H9 (cell line): Measurements from ENCODE around the gene CHM. TPM values are rescaled to one million over a fixed set of nuclear protein-coding genes. Genes with fewer than 3 reads are reported as not detected.
"Not testable (repeated sequence)": the region's sequence is repeated elsewhere in the genome, so short reads cannot be mapped to it uniquely, and the experiment has no call there.

Experiments used
- DNase-seq: peaks from one replicate; pipeline ENCODE4 v3.0.0-alpha.2; 2017
- H2AFZ ChIP-seq: one replicate; pipeline ENCODE4 v1.6.1; 2013; ENCODE audit warnings: mild to moderate bottlenecking, low read length, control low read depth, moderate library complexity
- H2AK5ac ChIP-seq: 2 replicates; pipeline ENCODE4 v1.6.1; 2013; ENCODE audit warnings: low read length, control low read depth, mixed read lengths; ENCODE audit not compliant: insufficient read length
- H2BK120ac ChIP-seq: one replicate; pipeline ENCODE4 v1.6.1; 2013; ENCODE audit warnings: low read depth, mild to moderate bottlenecking, low read length, control low read depth, inconsistent platforms; ENCODE audit not compliant: poor library complexity, severe bottlenecking
- H2BK12ac ChIP-seq: 2 replicates; pipeline ENCODE4 v1.6.1; 2013; ENCODE audit warnings: low read length, control low read depth, mixed read lengths, low read depth; ENCODE audit not compliant: insufficient read length
- H2BK15ac ChIP-seq: 2 replicates; pipeline ENCODE4 v1.6.1; 2013; ENCODE audit warnings: low read depth, low read length, control low read depth
- H2BK20ac ChIP-seq: one replicate; pipeline ENCODE4 v1.6.1; 2013; ENCODE audit warnings: low read depth, mild to moderate bottlenecking, low read length, control low read depth, inconsistent platforms; ENCODE audit not compliant: poor library complexity, severe bottlenecking
- H2BK5ac ChIP-seq: 2 replicates; pipeline ENCODE4 v1.6.1; 2013; ENCODE audit warnings: low read length, control low read depth, mixed read lengths; ENCODE audit not compliant: insufficient read length
- H3K14ac ChIP-seq: 2 replicates; pipeline ENCODE4 v1.6.1; 2013; ENCODE audit warnings: low read length, control low read depth; ENCODE audit not compliant: insufficient read depth
- H3K18ac ChIP-seq: 2 replicates; pipeline ENCODE4 v1.6.1; 2013; ENCODE audit warnings: low read depth, mild to moderate bottlenecking, mixed read lengths, low read length, control low read depth; ENCODE audit not compliant: insufficient read length
- H3K23ac ChIP-seq: 2 replicates; pipeline ENCODE4 v1.6.1; 2013; ENCODE audit warnings: low read length, control low read depth, mixed read lengths, low read depth; ENCODE audit not compliant: insufficient read length
- H3K23me2 ChIP-seq: 2 replicates; pipeline ENCODE4 v1.6.1; 2013; ENCODE audit warnings: low read depth, mild to moderate bottlenecking, mixed read lengths, low read length, control low read depth; ENCODE audit not compliant: insufficient read length, poor library complexity, severe bottlenecking
- H3K27ac ChIP-seq: 2 replicates; pipeline ENCODE4 v1.5.1; 2013; ENCODE audit warnings: low read length, control low read depth, mixed read lengths, low read depth; ENCODE audit not compliant: insufficient read length
- H3K27me3 ChIP-seq: 2 replicates; pipeline ENCODE4 v1.6.1; 2013; ENCODE audit warnings: low read length, control low read depth, inconsistent platforms; ENCODE audit not compliant: insufficient read depth
- H3K4ac ChIP-seq: 2 replicates; pipeline ENCODE4 v1.6.1; 2013; ENCODE audit warnings: low read depth, mild to moderate bottlenecking, control low read depth, inconsistent platforms, low read length, moderate library complexity
- H3K4me1 ChIP-seq: 2 replicates; pipeline ENCODE4 v1.6.1; 2013; ENCODE audit warnings: low read length, control low read depth, inconsistent platforms; ENCODE audit not compliant: insufficient read depth
- H3K4me2 ChIP-seq: 2 replicates; pipeline ENCODE4 v1.6.1; 2013; ENCODE audit warnings: low read length, control low read depth, mixed read lengths; ENCODE audit not compliant: insufficient read length, insufficient read depth
- H3K56ac ChIP-seq: 2 replicates; pipeline ENCODE4 v1.6.1; 2013; ENCODE audit warnings: low read depth, mild to moderate bottlenecking, mixed read lengths, low read length, control low read depth; ENCODE audit not compliant: insufficient read length
- H3K79me1 ChIP-seq: 2 replicates; pipeline ENCODE4 v1.6.1; 2013; ENCODE audit warnings: low read depth, mild to moderate bottlenecking, moderate library complexity, low read length, control low read depth, inconsistent platforms; ENCODE audit not compliant: insufficient read depth, poor library complexity, severe bottlenecking
- H3K79me2 ChIP-seq: 2 replicates; pipeline ENCODE4 v1.6.1; 2013; ENCODE audit warnings: low read length, control low read depth, inconsistent platforms; ENCODE audit not compliant: insufficient read depth
- H3K9ac ChIP-seq: 2 replicates; pipeline ENCODE4 v1.6.1; 2013; ENCODE audit warnings: low read length, control low read depth, mixed read lengths; ENCODE audit not compliant: insufficient read length; ENCODE audit errors: extremely low read depth
- H3K9me3 ChIP-seq: one replicate; pipeline ENCODE4 v1.6.1; 2013; ENCODE audit warnings: low read depth, low read length, inconsistent platforms; ENCODE audit not compliant: control insufficient read depth
- H3T11ph ChIP-seq: one replicate; pipeline ENCODE4 v1.6.1; 2013; ENCODE audit warnings: mild to moderate bottlenecking, low read length, control low read depth, inconsistent platforms
- H4K20me1 ChIP-seq: one replicate; pipeline ENCODE4 v1.6.1; 2013; ENCODE audit not compliant: control insufficient read depth, insufficient read length, insufficient read depth
- H4K5ac ChIP-seq: 2 replicates; pipeline ENCODE4 v1.6.1; 2013; ENCODE audit warnings: low read depth, mild to moderate bottlenecking, mixed read lengths, low read length, control low read depth; ENCODE audit not compliant: insufficient read length
- H4K8ac ChIP-seq: replicated peaks from 2 replicates; pipeline ENCODE4 v1.6.1; 2013; ENCODE audit warnings: low read length, control low read depth, mixed read lengths, low read depth; ENCODE audit not compliant: insufficient read length
- H4K91ac ChIP-seq: 2 replicates; pipeline ENCODE4 v1.6.1; 2013; ENCODE audit warnings: low read depth, mild to moderate bottlenecking, moderate library complexity, mixed read lengths, low read length, control low read depth; ENCODE audit not compliant: insufficient read length
- H3K27ac Mint-ChIP-seq, 3 experiments: 2 replicates in 2 of 3; 3 replicates in 1 of 3; pipeline ENCODE4 v1.8.0; 2020 to 2021; ENCODE audit warnings: mixed read lengths in 3 of 3, mild to moderate bottlenecking in 1 of 3, moderate library complexity in 1 of 3
- H3K27me3 Mint-ChIP-seq: 2 replicates; pipeline ENCODE4 v1.8.0; 2021; ENCODE audit warnings: low read depth, mild to moderate bottlenecking, moderate library complexity, mixed read lengths
- H3K36me3 Mint-ChIP-seq, 3 experiments: 2 replicates in 2 of 3; 3 replicates in 1 of 3; pipeline ENCODE4 v1.8.0; 2020 to 2021; ENCODE audit warnings: low read depth in 3 of 3, mixed read lengths in 3 of 3; ENCODE audit not compliant: insufficient read depth in 1 of 3
- H3K4me1 Mint-ChIP-seq, 2 experiments: 2 replicates each; pipeline ENCODE4 v1.8.0; 2020; ENCODE audit warnings: mixed read lengths in 2 of 2
- H3K4me3 Mint-ChIP-seq, 2 experiments: 2 replicates in 1 of 2; 3 replicates in 1 of 2; pipeline ENCODE4 v1.8.0; 2020 to 2021; ENCODE audit warnings: mild to moderate bottlenecking in 2 of 2, mixed read lengths in 2 of 2, moderate library complexity in 1 of 2
- H3K9me3 Mint-ChIP-seq, 2 experiments: 2 replicates in 1 of 2; 3 replicates in 1 of 2; pipeline ENCODE4 v1.8.0; 2020; ENCODE audit warnings: mild to moderate bottlenecking in 2 of 2, mixed read lengths in 2 of 2, moderate library complexity in 1 of 2
- WGBS: extraction: QIAGEN DNeasy Blood & Tissue Kit; methylation state at CpG from one replicate; pipeline ENCODE4 v1.1.7; 2013; ENCODE audit warnings: missing lambda C conversion rate, low lambda C conversion rate, mixed read lengths; ENCODE audit not compliant: insufficient read length; ENCODE audit errors: extremely low coverage; 5-methylcytosine and 5-hydroxymethylcytosine counted together
- total RNA-seq: library from RNA; stranded (reverse); gene quantifications from 2 replicates; pipeline ENCODE4 v1.2.1, GENCODE V29; 2021

The CHM gene
- total RNA-seq, 1 experiment from 2014 or later = 28.4 TPM

DNA sequence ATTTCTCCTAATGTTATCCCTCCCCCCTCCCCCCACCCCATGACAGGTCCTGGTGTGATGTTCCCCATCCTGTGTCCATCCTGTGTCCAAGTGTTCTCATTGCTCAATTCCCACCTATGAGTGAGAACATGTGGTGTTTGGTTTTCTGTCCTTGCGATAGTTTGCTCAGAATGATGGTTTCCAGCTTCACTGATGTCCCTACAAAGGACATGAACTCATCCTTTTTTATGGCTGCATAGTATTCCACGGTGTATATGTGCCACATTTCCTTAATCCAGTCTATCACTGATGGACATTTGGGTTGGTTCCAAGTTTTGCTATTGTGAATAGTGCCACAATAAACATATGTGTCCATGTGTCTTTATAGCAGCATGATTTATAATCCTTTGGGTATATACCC, 113.0 kb downstream of the CHM start:
- not testable (repeated sequence) for H4K5ac ChIP-seq, H2BK120ac ChIP-seq, H3K56ac ChIP-seq, H3K79me2 ChIP-seq, H3K36me3 Mint-ChIP-seq, H2BK20ac ChIP-seq, H2BK15ac ChIP-seq, H3T11ph ChIP-seq, H2BK5ac ChIP-seq, H3K27me3 Mint-ChIP-seq, H3K23me2 ChIP-seq, H3K9me3 ChIP-seq, H3K27ac Mint-ChIP-seq, H3K9ac ChIP-seq, H3K23ac ChIP-seq, H4K20me1 ChIP-seq, H3K27me3 ChIP-seq, H3K4me1 ChIP-seq, H2AK5ac ChIP-seq, H4K91ac ChIP-seq, H3K4ac ChIP-seq, DNase-seq, H2BK12ac ChIP-seq, H3K4me3 Mint-ChIP-seq, H3K27ac ChIP-seq, H4K8ac ChIP-seq, H3K4me2 ChIP-seq, H3K4me1 Mint-ChIP-seq, H2AFZ ChIP-seq, H3K14ac ChIP-seq, H3K79me1 ChIP-seq, H3K18ac ChIP-seq
- peaks cover 0 to 14% of the 10 kb centered on the region in 2 experiments; a peak in 3 of 5 replicates for H3K9me3 Mint-ChIP-seq
- no CpG with 5 or more reads among the region's 2 CpGs for WGBS
